GDM1 (cell line): Measurements from ENCODE around the gene MAG.
"Not testable (repeated sequence)": the region's sequence is repeated elsewhere in the genome, so short reads cannot be mapped to it uniquely, and the experiment has no call there.

Experiments
- DNase-seq: peaks from one replicate; lab custom pipeline; 2025; lab: John Stamatoyannopoulos, UW

The MAG gene

DNA sequence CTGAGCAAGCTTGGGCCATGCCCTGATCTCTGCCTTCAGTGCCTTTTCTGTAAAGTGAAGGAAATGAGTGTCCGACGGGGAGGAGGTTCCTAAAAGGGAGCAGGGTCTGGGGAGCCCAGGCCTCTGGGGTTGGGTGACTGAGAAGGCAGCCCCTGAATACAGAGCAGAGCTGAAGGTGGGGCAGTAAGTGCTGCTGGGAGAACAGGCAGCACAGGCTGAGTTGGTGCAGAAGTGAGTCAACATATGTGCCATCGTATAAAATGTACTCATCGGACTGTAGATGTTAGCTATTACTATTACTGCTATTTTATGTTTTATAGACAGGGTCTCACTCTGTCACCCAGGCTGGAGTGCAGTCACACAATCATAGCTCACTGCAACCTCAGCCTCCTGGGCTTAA, 10.7 kb upstream of the MAG start:
- DNase-seq: no peak

DNA sequence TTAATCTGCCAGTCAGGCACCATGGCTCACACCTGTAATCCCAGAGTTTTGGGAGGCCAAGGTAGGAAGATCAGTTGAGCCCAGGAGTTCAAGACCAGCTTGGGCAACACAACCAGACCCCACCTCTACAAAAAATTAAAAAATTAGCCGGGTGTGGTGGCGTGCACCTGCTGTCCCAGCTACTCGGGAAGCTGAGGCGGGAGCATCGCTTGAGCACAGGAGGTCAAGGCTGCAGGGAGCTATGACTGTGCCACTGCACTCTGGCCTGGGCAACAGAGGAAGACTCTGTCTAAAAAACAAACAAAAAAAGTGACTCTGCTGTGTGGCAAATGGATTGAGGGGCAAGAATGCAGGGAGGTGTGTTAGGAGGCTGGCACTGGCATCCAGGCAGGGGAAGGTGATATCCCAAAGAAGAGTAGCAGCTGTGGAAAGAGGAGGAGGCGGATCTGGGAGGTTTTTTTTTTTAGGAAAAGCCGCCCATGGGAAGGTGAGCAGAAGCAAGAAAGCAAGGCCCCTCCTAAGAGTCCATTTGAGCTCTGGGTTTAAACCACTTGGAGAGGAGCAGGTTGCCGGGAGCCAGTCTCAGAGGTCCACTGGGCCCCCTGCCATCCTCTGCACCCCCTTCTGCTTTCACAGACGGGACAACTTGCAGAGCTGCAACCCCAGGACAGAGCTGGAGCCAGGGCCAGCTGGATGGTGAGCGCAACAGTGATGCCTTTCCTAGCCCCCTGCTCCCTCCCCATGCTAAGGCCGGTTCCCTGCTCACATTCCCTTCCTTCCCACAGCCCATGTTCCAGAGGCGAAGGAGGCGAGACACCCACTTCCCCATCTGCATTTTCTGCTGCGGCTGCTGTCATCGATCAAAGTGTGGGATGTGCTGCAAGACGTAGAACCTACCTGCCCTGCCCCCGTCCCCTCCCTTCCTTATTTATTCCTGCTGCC, 7.5 kb upstream of the MAG start:
- DNase-seq: no peak

DNA sequence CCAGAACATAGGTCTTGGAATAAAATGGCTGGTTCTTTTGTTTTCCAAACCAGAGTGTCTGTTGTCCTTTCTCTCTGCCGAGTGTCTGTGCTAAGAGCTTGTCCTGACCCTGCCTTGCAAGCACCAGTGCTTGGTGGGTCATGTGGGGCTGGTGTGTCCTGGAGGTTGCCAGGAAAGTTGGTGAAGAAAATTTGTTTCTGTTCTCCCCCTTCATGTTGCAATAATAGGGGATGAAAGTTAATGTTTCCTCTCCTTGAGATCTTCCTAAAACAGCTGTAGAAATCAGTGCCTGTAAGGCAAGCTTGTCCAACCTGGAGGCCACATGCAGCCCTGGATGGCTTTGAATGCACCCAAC, 6.9 kb upstream of the MAG start:
- DNase-seq: no peak

DNA sequence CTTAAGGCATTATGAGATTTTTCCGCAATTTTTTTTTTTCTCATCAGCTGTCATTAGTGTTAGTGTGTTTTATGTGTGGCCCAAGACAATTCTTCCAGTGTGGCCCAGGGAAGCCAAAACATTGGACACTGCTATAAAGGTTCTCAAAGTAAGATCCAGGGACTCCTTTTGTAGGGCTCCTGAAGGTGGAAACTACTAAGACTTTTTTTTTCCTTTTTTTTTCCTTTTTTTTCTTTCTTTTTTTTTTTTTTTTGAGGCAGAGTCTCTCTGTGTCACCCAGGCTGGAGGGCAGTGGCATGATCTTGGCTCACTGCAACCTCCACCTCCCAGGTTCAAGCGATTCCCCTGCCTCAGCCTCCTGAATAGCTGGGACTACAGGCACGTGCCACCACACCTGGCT, 6.5 kb upstream of the MAG start:
- DNase-seq: not testable (repeated sequence)

DNA sequence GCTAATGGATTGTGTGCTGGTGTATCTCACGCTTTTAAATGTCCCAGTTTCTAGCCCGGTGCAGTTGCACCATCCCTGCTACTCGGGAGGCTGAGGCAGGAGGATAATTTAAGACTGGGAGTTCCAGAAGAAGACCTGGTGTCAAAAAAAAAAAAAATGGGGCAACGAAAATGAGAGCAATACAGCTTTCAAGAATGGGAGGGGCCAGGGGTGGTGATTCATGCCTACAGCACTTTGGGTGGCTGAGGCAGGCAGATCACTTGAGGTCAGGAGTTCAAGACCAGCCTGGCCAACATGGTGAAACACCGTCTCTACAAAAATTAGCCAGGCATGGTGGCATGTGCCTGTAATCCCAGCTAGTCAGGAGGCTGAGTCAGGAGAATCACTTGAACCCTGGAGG, 5.9 kb upstream of the MAG start:
- DNase-seq: not testable (repeated sequence)

DNA sequence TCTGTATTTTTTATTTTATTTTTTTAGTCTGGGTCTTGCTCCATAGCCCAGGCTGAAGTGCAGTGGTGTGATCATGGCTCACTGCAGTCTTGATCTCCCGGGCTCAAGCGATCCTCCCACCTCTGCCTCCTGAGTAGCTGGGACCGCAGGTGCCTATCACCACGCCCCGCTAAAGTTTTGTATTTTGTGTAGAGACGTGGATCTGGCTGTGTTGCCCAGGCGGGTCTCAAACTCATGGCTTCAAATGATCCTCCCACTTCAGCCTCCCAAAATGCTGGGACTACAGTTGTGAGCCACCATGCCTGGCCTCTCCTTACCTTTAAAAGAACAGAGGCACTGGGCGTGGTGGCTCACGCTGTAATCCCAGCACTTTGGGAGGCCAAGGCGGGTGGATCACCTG, 4.2 kb upstream of the MAG start:
- DNase-seq: no peak

DNA sequence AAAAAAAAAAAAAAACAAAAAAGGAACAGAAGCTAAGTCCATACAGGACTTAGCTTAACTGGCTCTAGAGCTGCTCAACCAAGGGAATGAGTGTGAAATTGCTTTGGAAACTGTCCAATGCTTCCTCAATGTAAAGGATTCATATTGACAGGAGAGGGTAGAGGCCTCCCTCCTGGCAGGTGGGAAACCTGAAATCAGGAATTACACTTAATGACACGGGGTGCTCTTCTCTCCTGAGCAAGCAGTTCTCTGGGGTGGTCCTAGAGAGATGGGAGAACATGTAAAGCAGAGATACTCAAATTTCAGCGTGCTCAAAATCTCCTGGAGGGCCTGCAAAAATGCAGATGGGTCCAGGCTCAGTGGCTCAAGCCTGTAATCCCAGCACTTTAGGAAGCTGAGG, 3.6 kb upstream of the MAG start:
- DNase-seq: no peak

DNA sequence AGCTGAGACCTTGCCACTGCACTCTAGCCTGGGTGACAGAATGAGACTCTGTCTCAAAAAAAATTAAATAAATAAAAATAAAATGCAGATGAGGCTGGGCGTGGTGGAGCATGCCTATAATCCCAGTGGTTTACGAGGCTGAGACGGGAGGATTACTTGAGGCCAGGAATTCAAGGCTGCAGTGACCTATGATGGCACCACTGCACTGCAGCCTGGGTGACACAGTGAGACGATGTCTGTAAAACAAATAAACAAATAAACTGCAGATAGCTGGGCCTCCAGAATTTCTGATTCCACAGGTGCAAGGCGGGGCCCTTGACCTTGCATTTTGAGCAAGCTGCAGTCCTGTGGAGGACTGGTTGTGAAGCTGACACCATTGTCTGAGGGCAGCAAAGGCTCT, 3.1 kb upstream of the MAG start:
- no peak for DNase-seq

DNA sequence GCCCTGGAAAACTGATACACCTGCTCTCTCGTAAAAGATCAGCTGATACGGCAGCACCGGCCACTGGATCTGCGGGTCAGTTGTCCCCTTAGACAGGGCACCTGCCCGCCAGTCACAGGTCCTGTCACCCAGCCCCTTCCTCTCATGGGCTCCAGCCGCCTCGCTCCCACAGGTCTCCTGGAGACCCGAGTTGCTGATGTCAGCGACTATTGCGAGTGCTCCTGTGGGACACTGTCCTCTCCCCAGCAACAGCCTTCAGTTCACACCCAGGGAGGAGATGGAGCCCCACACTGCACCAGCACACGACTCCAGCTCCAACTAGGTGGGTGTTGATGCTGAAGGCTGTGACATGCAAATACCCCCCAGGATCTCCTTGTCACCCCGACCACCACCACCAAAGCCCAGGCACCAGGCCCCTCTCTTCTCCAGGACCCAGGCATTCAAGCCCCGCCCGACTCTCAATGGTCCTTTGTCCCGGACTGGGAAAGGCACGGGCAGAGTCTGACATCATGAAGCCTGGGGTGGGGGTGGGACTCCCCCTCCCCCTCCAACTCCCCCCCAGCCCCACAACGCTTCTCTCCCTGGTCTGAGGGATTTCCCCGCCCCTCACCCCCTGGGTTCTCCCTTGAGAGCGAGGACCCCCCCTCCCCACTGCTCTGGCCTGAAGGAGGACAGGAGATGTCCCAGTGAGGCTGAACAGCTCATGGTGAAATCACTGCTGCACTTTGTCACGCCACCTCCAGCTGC, 1.4 kb upstream of the MAG start:
- no peak for DNase-seq

DNA sequence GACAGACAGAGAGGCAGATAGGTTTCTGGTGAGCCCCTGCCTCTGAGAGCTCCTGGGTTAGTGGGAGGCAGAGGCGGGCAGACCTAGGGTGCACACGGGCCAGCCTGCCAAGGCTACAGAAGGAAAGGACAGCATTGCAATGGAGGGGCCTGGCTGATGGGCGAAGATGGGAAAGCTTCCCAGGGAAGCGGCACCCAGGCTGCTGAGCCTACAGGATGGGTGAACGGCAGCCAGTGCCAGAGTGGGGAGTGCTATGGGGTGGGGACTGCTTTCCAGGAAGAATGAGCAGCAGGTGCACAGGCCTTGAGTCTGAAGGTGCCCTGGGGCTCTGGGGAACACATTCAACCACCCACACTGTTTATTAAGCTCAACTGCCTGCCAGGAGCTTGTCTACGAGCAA, 702 bp upstream of the MAG start:
- no peak for DNase-seq

DNA sequence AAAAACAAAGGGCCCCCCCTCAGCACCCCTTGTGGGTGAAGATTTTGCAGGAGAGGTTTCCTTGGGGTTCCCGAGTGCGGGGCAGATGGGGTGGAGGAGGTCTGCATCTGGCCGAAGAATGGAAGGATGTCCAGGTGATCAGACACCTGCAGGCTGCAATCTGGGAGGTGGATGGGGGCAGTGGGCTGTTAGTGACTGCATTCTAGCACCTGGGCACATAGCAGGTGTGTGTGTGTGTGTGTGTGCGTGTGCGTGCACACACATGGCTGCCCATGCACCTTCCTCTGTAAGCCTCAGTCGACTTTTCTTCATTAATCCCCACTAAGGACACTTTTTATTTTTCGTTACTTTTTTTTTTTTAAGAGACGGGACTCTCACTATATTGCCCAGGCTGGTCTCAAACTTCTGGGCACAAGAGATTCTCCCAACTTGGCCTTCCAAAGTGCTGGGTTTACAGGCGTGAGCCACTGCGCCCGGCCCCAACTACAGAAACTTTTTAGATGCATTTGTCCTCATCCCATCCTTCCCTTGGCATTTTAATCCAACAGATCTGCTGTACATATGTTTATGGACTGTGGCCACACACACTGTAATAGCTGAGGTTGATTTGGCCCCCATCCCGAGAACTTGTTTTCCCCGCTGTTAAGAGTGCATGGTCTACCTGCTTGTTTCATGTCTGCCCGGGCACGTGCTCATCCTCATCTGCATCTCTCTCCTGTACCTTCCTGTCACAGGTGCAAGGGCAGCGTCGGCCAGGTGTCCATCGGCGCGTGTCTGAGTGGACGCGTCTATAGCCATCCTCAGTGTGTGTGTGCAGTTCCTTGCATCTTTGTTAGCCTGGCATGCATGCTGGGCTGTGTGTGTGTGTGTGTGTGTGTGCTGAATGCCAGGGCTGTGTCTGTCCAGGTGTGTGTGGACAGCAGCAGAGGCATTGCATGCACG, 731 bp downstream of the MAG start:
- no peak for DNase-seq

DNA sequence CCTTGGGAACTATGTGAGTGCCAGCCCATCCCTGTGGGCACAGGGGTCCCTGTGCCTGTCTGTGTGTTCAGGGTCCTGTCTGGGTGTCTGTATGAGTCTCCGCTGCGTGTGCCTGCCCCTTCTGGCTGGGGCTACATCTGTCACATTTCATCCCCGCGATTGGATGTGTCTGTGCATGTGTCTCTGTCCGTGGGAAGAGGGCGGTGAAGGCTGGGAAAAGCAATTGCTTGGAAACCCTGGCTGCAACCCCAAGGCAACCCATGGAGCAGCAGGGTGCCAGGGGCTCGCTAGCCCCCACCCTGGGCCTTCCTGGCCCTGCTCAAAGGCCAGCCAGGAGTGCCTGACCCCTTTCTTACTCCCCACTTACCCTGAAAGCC, 1.4 kb downstream of the MAG start:
- no peak for DNase-seq

DNA sequence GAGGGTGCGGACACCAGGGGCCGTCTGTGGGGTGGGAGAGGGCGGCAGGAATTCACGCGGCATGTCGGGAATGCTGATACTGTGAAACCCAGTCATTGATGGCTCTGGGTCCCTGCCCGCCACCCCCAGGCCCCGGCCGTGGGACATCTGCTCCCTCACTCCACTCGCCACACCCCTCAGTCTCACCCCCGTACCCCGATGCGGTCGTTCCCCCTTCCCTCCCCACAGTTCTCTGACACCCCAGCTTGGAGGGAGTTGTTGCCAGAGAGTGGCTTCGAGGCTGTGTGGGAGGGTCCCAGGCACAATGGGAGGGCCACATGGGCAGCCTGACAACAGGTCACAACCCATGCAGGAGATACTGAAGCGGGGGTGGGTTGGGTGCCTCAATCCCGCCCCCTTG, 1.8 kb downstream of the MAG start:
- no peak for DNase-seq

DNA sequence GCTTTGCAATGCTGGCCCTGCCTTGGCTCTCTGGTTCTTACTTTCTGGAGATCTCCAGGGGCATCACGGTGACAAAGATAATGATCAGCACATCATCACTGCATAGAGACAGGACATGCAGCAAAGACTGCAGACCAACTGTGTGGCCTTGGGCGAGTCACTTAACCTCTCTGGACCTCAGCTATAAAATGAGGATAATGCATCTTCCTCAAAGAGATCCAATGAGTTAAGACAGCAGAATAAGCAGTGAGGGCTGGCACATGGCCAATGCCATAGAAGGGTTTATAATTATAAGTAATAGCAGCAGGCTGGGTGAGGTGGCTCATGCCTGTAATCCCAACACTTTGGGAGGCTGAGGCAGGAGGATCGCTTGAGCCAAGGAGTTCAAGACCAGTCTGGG, 2.4 kb downstream of the MAG start:
- no peak for DNase-seq

DNA sequence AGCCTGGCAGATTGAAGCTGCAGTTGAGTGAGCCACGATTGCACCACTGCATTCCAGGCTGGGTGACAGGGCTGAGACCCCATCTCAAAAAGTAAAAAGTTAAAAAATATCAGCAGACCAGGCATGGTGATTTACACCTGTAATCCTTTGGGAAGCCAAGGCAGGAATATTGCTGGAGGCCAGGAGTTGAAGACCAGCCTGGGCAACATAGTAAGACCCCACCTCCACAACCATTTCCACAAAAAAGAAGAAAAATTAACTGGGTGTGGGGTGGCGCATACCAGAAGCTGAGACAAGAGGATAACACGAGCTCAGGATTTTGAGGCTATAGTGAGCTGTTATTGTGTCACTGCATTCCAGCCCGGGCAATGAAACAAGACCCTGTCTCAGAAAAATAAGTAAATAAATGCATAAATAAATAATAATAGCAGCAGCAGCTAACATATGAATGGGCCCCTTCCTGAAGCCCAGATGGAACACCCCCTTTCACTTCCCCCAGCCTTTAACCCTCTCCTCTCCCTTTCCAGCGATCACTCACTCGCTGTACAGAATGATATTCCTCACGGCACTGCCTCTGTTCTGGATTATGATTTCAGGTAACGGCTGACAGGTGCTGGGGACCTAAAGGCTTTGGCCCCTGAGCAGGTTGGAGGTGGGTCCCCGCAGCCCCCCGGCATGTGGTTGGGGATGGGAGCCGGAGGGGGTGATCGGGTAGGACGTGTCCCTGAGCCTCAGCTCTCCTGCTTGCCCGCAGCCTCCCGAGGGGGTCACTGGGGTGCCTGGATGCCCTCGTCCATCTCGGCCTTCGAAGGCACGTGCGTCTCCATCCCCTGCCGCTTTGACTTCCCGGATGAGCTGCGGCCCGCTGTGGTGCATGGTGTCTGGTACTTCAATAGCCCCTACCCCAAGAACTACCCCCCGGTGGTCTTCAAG, 3.2 kb downstream of the MAG start:
- no peak for DNase-seq

DNA sequence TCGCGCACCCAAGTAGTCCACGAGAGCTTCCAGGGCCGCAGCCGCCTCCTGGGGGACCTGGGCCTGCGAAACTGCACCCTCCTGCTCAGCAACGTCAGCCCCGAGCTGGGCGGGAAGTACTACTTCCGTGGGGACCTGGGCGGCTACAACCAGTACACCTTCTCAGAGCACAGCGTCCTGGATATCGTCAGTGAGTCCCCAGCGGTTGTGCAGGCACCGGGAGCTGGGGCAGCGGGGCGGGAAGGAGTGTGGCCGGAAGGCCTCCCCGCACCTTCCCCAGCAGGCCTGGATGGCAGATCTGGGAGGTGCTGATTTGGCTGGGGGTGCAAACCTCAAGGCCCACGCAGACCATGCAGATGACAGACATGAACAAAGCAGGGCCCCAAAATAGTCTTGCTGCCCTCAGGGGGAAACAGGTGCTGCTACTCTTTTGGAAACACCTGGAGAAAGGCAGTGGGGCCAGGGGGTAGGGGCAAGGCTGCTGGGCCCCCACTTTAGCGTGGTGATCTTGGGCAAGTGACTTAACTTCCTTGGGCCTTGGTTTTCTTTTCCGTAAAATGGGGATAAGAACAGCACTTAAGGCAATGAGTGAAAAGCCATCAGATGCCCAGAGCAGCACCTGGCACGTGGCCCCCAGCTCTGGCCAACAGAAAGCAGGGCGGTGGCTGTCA, 4.0 kb downstream of the MAG start:
- peak; percentile 87 for DNase-seq

DNA sequence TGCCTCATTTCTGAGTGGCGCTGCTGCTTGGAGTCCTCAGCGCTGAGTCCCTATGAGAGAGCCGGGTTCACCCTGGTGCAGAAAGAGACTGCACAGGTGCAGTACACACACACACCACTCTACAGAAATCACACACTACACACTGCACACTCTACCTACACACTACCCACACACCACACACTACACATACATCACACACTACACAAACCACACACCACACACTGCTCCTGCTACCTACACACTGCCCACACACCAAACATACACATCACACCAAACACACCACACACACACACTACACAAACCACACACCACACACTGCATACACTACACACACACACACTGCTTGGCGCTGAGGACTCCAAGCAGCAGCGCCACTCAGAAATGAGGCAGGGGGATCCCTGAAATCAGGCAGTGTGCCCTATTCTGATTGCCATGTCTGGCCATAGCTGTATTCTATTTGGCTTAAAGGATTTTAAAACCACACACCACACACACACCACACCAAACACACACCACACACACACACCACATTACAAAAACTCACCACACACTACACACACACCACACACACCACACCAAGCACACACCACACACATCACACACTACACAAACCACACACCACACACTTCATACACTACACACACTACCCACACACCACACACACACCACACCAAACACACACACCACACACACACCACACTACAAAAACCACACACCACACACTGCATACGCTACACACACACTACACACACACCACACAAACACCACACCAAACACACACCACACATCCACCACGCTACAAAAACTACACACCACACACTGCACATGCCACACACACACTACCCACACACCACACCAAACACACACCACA, 4.9 kb downstream of the MAG start:
- no peak for DNase-seq

DNA sequence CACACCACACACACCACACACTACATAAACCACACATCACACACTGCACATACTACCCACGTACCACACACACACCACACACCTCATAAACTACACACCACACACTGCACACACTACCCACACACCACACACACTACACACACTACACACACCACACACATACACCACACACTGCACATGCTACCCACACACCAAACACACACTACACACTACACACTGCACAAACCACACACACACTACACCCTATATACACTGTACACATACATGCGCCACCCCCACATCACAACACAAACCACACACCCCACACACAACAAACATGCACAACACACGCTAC, 5.5 kb downstream of the MAG start:
- no peak for DNase-seq

DNA sequence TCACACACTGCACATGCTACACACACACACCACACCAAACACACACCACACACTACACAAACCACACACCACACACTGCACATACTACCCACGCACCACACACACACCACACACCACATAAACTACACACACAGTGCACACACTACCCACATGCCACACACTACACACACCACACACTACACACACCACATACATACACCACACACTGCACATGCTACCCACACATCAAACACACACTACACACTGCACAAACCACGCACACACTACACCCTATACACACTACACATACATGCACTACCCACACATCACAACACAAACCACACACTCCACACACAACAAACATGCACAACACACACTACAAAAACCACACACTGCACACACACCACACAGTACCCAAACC, 6.0 kb downstream of the MAG start:
- no peak for DNase-seq

DNA sequence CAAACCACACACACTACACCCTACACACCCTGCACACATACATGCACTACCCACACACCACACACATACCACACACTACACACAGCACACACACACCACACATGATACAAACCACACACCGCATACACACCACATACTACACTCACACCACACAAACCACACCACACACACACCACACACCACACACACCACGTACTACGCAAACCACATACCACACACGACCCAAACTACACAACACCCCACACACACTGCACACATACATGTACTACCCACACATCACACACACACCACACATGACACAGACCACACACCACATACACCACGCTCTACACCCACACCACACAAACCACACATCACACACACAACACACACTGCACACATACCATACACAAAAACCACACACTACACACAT, 6.6 kb downstream of the MAG start:
- DNase-seq: no peak
